ENCODE results near the gene PIEZO1.

The PIEZO1 gene

GRCh38 chr16:88752386-88753002, 32.5 kb downstream of the PIEZO1 start:
- no peak for DNase-seq

GRCh38 chr16:88750854-88751253, 34.2 kb downstream of the PIEZO1 start:
- no peak for DNase-seq

GRCh38 chr16:88749358-88749757, 35.7 kb downstream of the PIEZO1 start:
- DNase-seq: no peak

- DNase-seq: no peak
Observed at GRCh38 chr16:88748364-88748763, 36.7 kb downstream of the PIEZO1 start.

GRCh38 chr16:88747588-88748301, 37.3 kb downstream of the PIEZO1 start:
- peak; percentile 40 to 48 for DNase-seq

GRCh38 chr16:88746506-88746905, 38.5 kb downstream of the PIEZO1 start:
- DNase-seq: no peak

- DNase-seq: no peak
Observed at GRCh38 chr16:88744577-88745521, 40.2 kb downstream of the PIEZO1 start.

GRCh38 chr16:88743693-88744576, 41.1 kb downstream of the PIEZO1 start:
- DNase-seq: peak; percentile 37 to 64

- DNase-seq: no peak
Observed at GRCh38 chr16:88742896-88743605, 42.0 kb downstream of the PIEZO1 start.

- no peak for DNase-seq
Observed at GRCh38 chr16:88741368-88741767, 43.7 kb downstream of the PIEZO1 start.

GRCh38 chr16:88740727-88741055, 44.3 kb downstream of the PIEZO1 start:
- DNase-seq: no peak

- DNase-seq: no peak
Observed at GRCh38 chr16:88739977-88740726, 44.9 kb downstream of the PIEZO1 start.

- no peak for DNase-seq
Observed at GRCh38 chr16:88739139-88739976, 45.7 kb downstream of the PIEZO1 start.

GRCh38 chr16:88738151-88739084, 46.6 kb downstream of the PIEZO1 start:
- DNase-seq: no peak

- DNase-seq: peak; percentile 62 to 65
Observed at GRCh38 chr16:88737298-88738150, 47.5 kb downstream of the PIEZO1 start.

GRCh38 chr16:88736496-88736895, 48.5 kb downstream of the PIEZO1 start:
- DNase-seq: no peak

- DNase-seq: no peak
Observed at GRCh38 chr16:88736088-88736487, 48.9 kb downstream of the PIEZO1 start.

- DNase-seq: no peak
Observed at GRCh38 chr16:88735616-88736015, 49.4 kb downstream of the PIEZO1 start.
